HG03139 (cell line): Measurements from ENCODE around the gene RANBP3.
"Not testable (repeated sequence)": the region's sequence is repeated elsewhere in the genome, so short reads cannot be mapped to it uniquely, and the experiment has no call there.

Experiments used
- ATAC-seq: cut with Tn5 transposase; IDR thresholded peaks from one replicate; pipeline ENCODE4 v1.9.1; 2021; ENCODE audit not compliant: unreplicated experiment

Gene RANBP3

DNA sequence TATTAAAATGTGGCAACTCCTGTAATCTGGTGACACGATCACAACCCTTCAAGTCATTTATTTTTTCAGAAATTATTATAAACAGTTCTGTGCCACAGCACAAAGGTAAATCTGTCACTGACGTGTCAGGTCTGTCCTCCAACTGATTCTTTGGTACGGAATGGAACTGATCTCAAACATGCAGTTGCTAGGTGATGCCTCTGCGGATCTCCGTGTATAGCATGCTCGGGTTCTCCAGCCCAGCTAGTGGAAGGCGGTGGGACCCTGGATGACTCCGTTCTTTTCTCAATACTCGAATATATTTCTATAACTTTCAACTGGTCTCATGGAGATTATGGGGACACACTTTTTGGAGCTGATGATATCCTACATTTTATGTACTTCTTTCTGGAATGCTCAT is 11.0 kb downstream of the RANBP3 start:
- no peak for ATAC-seq

DNA sequence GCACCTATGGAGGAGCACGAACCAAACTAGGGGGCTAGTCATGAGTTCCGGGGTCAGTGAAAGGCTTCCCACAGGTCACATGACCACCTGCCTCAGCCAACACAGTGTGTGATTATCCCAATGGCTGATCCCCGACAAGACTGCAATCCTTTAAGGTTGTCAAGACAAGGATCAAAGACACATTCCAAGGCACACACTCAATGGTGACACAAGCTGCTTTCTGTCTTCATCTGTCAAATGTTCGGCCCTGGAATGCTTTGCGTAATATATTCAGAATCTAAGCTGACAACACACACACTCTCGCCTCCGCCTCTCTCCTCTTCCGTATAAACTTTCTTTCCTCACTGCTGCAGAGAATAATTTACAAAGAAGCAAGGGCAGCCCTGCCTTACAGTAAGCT is 11.7 kb downstream of the RANBP3 start:
- no peak for ATAC-seq

DNA sequence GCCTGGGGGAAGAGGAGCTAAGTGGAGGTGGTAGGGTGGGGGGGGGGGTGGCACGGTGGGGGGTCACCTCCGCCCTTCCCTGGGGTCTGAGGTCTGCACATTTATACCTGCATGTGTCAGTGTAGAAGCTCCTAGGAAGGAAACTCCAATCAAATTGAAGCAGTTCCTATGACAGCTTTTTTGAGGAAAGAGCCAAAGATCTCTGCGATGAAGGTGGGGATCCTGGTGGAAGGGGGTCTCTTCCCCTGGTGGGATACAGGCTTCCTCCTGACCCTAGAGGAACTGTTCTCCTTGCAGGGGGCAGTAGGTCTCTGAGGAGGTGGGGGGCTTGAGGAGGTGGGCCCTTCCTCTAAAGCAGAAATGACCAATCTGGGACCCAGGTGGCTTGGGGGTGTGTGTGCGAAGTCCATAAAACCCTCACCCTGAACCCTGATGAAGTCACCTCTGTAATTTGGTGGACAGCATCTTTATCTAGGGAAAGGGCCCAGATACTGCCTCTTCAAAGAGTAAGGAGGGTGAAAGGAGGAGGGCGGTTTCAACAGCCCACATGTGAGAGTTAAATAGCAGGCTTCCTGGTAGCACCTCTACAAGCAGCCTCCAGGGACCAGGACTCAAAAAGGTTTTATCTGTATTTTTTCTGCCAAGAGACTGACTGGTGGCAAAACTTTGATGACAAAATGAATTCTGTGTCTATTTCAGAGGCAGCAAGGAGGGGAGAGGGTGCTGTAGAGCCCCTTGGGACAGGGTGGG is 12.9 kb downstream of the RANBP3 start:
- no peak for ATAC-seq

DNA sequence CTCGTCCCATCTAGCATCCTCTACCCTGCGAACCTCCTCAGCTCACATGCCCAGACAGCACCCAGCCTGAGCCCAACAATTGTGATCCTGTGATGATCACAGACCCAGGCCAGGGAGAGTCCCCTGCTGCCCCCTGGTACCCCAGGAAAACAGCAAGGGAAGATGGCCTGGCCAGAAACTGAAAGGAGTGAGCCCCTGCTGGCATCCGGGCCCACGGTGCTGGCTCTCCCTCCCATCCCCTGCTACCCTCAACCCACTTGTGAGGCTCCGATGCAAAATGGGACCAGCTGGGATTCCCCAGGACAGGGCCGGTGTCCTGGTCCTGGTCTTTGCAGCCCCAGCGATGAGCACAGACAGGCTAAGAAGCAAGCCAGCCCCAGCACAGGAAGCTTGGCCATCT is 14.1 kb downstream of the RANBP3 start:
- ATAC-seq: no peak

DNA sequence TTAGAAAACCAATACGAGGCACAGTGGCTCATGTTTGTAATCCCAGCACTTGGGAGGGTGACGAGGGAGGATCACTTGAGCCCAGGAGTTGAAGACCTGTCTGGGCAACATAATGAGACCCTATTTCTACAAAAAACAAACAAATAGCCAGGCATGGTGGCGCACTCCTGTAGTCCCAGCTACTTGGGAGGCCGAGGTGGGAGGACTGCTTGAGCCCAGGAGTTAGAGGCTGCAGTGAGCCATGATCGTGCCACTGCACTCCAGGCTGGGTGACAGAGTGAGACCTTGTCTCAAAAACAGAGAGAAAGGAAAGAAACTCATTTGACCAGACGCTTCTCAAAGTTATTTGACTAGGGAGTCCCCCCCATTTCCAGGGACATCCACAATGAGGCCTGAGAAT is 14.7 kb downstream of the RANBP3 start:
- ATAC-seq: not testable (repeated sequence)

DNA sequence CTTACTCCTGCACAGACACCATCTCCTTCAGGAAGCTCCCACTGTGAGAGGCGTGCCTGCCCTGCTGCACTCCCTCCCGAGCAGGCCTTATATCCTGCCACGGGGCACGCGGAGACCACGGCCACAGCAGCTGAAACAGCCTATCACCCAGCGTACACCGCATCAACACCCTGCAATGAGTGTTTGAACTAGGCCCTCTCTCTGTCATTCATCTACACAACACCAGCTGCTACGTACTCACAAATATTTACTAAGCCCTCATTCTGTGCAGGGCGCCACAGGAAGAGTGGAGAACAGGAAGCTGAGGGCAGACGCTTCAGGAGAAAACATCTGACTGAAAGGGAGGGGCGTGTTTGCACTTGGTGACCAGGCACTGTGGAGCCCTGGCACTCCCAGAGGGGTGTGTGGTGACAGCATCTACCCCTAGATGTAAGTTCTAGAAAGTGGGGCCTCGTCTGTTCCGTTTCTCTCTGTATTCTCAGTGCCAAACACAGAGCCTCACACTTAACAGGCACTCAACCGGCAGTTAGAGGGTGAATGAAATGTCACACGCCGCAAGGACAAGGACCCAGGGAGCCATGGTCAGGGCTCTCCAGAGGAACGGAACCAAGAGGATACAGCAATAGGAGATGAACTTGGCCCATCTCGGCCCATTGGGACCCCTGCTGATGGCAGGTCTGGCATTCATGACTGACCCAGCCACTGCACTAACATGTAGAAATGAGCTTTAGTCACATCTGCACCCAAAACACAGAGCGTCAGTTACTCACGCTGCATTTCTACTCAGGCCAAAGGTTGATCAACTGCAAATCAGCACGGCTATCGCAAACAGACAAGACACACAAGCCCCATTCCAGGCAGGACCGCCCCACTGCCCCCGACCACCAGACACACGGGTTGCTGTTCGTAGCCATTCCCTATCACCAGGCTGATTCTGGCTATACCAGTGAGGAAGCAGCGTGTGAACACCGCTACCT is 15.7 kb downstream of the RANBP3 start:
- no peak for ATAC-seq

DNA sequence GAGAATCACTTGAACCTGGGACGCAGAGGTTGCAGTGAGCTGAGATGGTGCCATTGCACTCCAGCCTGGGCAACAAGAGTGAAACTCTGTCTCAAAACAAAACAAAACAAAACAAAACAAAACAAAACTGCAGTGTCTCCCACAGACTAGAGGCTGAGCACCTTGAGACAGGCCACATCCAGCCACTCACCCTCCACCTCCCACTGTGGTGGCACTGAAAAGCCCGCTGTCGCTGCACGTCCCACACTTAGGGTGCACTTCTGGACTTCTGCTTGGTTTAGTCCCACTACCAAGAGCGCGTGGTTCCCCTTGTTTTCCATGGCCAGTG is 16.3 kb downstream of the RANBP3 start:
- ATAC-seq: not testable (repeated sequence)

DNA sequence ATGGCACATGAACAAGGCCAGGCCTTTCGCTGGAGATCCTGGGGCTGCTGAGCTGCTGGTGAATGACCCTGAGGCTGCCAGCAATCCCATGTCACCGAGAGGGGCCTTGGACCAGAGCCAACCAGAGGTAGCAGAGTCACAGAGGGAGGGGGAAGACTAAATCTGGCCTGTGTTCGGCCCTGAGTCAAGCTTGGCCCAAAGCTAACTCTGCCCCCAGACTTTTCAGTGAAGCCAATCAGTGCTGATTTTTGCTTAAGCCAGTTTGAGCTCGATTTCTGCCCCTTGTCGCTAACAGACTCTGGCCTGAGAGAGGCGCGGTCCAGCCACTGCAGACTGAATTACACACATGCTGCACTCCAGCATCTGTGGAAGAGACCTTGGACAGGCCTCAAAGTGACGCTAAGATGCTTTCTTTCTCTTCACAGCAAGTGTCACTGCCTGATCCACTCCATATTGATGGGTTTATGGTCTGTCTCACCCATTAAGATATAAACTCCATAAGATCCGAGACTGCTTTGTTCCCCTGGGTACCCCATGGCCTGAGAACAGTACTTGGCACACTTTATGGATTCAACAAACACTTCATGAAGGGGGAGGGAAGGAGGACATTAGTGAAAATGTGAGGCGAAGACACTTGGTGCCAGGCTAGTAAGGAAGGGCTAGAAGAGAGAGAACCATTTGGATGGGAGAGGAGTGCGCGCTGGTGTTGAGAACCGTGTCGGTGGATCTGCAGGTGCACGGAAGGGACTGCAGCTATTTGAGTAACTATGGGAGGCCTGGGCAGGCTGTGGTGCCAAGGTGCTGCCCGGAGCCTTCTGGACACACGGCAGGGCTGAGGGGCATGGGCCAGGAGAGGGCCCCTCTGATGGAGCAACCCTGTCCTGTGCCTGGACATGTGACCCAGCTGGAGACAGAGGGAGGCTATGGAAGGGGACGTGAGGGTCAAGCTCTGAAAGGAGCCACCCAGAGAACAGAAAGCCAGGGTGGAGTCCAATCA is 17.6 kb downstream of the RANBP3 start:
- ATAC-seq: no peak

DNA sequence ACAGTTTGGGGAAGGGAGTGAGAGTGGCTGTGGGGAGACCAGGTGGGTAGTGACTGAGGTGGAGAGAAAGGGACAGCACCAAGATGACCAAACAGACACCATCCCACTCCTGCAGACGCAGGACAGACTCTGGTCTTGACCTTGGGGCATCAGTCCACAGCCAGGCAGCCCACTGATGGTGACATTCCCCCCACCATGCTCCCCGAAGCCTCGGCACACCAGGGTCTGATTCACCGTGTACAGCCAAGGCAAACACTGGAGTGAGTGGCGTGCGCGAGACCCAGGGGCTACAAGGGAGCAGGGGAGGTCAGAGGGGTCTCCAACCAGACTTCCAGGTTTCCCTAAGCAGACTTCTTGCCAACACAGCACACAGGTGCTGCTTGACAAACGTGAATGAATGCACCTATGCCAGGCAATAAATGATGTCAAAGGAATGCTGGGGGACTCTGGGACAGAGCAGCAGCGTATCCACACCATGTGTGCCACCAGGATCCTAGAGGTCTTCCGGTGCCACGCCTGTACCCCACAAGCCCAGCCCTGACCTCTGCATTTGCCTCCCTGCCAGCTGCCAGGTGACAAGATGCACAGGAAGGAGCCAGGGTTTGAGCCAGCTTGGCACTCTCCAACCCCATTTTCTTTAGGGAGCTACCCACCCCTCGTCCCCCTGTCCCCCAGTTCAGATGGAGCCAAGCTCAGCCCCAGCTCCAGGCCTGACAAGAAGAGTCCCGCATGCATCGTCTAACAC is 18.5 kb downstream of the RANBP3 start:
- ATAC-seq: no peak

DNA sequence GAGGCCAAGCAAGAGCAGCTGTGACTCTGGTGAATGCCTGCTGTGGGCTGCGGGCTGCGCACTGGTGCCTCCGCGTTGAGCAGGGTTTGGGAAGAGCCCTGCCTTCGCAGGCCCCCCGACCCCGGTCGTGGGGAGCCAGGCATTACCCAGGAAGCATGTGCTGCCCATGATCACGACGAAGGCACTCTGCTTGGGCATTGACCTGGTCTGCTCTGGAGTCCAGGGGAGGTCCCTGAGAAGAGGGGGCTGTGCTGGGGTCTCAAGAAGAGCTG is 19.2 kb downstream of the RANBP3 start:
- ATAC-seq: no peak

DNA sequence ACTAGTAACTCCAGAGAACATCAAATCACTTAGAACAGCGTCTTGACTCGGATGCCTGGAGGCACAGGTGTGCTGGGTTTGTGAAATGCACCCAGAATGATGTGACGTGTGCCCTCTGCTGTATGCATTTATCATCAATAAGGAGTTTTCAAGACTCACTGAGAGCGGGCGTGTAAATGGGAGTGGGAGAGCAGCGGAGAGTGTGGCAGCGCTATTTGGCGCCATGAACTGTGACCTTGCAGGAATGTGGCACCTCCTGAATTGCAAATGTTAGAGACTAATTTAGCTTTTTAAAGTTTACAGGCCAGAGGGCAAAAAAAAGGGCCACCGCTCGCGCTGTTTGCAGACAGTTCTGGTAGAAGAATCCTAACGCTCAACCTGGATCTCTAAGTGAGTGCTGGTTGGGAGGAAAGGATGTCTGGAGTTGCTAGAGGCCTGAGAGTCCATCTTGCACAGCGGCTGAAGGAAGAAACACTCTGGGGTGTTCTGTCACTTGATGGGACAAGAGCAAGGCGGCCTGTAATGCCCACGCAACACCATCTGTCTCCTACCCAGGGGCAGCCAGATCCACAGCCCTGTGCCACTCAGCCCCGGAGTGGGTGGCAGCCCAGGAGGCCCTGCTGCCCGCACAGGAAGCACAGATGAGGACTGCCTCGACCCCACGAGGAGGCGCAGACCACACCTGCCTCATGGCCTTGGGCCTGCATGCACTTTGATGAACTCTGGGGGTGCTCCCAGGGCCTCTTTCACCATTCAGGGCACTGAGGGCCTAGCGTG is 19.7 kb downstream of the RANBP3 start:
- no peak for ATAC-seq

DNA sequence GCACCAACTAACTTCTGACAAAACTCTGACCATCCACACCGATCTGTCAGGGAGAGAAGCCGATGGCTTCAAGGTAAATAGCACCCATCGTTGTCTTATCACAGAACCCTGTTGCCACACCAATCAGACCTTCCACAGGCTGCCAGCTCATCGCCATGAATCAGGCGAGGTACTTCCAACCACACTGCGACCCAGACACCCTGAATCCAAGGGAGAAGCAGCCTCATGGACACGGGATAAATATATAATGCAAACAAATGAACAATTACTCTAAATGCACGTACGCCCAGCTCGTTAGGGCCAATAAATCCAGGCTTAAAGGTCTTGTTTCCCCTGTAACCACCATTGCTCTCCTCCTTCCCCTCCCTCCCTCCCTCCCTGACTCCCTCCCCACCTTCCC is 20.8 kb downstream of the RANBP3 start:
- no peak for ATAC-seq

DNA sequence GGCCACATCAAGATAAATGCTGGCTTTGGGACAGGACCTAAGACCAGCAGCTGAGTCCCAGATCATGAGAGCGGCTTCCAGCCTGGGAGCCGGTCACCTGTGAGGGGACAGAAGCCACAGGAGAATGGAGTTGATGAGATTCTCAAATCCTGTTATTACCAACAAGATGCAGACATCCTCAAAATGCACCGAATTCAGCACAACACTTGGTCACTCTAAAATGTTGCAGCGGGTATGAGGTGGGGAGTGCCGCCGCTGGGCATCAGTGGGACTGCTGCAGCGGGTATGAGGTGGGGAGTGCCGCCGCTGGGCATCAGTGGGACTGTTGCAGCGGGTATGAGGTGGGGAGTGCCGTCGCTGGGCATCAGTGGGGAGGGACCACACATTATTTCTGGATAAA is 21.2 kb downstream of the RANBP3 start:
- ATAC-seq: no peak

DNA sequence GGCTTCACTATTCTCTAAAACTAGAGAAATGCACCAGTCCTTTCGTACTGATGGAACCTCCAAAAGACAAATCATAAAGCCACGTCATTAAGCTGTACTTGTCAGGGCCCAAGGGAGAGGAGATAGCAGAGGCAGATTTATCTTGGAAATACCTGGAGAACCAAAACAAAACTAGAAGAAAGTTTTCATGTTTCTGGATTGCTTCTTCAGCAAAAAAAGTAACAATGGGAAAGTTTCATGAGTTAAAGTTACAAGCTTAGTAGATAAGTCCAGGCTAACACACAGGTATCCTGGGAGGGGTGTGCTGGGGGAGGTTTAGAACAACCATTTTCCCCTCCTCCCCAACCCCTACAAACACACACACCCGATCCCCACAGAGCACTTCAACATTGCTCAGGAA is 21.6 kb downstream of the RANBP3 start:
- ATAC-seq: no peak

DNA sequence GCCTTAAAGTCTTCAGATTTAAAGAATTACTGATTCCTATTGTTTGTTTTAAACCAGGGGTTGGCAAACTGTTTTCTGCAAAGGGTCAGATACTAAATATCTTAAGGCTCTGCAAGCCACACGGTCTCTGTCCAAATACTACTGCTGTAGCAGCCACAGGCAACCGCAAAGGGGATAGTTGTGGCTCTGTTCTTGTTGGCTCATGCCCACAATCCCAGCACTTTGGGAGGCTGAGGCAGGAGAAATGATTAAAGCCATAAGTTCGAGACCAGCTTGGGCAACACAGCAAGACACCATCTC is 22.4 kb downstream of the RANBP3 start:
- no peak for ATAC-seq

DNA sequence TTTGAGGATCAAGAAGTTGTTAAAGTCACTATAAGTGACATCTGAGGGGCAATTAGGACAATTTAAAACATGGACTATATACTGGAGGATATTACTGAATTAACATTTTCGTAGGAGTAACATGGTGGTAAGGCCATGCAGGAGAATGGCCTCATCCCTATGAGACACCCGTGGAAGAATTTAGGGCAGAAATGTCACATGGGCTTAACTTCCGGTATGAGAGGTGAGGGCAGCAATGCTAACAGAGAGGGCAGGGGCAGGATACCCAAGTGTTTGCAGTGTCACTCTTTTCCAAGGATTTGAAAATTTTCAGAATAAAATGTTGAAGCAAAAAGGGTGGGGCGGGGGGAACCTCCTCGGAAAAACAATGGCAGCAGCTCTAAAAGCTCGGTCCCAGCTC is 23.6 kb downstream of the RANBP3 start:
- no peak for ATAC-seq

DNA sequence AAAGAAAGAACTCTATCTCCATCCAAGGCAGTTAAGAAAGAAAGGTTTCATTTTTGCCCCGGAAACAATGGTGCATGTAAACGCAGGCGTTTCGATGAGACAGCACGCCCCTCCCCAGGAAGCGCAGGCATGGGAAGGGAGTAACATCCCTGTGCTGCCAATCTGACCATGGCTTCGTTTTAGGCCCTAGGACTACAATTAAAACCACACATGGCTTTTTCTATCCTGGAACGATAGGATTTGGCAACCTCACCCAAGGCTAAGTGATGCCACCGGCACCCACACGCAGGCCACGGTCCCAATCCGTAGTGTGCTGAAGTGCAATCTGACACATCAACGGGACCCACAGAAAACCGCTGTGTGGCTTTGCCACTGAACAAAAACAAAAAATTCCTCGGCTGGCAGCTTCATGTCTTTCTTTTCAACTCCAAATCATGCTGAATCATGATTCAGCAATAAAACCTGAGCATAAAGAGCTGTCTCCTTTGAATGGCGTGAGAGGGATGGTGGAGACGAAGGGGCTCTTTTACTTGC is 24.2 kb downstream of the RANBP3 start:
- no peak for ATAC-seq

DNA sequence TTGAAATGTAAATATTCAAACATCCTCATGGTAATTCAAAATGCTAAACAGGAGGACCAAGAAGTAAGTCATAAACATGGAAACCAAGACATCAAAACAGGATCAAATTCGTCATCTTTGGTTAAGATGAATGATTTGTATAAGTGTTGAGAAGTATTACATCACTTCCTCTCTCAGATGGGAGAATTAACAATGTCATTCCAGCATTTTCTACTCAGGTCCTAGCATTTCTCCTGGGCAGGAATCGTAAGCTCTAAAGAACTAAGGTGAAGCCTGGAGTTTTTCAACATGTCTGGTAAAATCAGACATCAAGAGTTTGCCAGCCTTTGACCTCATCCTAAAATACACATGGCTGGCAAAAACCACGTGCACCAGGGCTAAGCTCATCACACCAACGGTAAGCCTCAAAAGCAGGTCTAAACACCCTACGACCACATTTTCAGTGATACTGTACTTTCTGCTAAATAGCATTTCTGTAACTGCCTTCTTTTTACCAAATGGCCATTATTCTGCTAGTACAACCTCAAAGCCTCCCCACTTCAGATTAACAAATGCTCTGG is 24.8 kb downstream of the RANBP3 start:
- no peak for ATAC-seq

DNA sequence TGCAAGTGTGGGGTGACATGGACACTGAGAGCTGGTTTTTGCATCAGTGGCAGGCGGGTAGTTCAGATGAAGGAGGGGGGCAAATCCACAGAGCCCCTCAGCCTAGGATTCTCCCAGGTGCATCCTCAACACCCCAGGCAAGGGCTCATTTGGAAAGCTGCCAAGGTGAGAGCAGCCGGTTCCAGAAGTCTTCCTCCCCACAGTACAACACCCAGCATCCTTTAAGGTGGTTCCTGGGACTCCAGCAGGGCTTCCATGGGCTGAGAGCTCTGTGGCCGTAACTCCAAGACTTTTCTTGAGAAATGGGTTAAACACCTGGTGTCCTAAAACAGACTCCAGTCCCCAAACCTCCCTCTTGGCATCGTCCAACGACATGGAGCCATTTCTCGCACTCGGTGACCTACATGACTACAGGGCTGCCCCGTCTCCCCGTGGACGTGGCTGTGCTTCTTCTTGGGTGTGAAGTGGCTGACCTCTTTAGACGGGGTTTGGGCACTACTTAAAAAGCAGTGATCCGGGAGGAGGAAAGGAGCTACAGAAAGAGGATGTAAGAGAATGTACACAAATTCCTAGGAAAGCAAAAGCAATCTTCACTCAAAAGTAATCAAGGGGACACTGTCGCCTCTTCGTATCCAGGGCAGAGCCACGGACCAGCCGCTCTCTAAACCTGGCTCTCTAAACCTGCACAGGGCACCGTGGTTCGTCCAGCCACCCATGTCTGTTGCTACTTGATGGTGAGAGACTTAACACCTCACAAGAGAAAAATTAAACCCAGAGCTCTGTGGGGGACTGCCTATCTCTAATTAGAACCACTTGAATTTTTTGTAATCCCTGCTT is 25.5 kb downstream of the RANBP3 start:
- ATAC-seq: no peak
